ENCODE measurements around the gene KRTAP17-1.
"Not testable (repeated sequence)": the region's sequence is repeated elsewhere in the genome, so short reads cannot be mapped to it uniquely, and the experiment has no call there.

The KRTAP17-1 gene

GRCh38 chr17:41301916-41302901 lies 13.3 kb downstream of the KRTAP17-1 start, which contains the start of gene KRTAP29-1:
TSS of gene KRTAP29-1 (minus strand) at chr17:41302851. CDS start at chr17:41302851, 0 bp downstream.
- DNase-seq = no peak

- DNase-seq = no peak
Observed at GRCh38 chr17:41301204-41301790, 14.2 kb downstream of the KRTAP17-1 start.

GRCh38 chr17:41298458-41299135 lies 16.9 kb downstream of the KRTAP17-1 start:
- DNase-seq = no peak

DNA sequence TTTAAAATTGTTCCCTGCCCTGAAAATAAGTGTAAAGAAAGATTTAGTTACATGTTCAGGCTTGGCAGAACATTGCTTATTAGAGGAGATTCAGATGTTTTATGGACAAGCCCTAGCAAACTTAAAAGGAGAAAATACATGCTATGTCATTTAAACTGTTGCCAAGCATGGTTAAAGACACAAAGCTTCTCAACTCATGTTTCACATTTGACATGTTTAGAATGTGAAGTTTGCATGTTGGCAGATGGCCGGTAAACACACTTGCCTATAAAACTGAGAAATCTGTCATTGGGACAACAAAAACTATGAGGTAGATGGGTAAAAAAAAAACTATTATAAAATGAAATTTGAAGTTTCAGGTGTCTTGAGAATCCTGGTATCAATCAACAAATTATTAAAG lies 18.7 kb downstream of the KRTAP17-1 start:
- no peak for DNase-seq

DNA sequence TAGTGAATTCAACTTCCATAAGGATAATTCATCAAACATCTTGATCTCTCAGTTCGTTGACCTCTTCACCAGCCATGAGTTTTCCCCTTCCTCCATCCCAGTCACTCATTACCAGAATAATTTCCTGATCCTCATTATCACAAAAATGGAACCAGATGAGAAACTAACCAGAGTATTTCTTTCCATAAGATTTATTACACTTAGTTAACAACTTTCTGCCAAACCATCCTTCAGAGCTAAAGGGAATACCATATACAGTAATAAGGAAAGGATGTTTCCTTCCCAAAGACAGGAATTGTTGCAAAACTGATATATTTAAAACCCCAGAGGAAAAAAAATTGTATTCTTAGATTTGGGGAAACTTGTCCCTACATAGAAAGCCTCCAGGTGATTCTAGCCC lies 21.5 kb downstream of the KRTAP17-1 start:
- DNase-seq = no peak

DNA sequence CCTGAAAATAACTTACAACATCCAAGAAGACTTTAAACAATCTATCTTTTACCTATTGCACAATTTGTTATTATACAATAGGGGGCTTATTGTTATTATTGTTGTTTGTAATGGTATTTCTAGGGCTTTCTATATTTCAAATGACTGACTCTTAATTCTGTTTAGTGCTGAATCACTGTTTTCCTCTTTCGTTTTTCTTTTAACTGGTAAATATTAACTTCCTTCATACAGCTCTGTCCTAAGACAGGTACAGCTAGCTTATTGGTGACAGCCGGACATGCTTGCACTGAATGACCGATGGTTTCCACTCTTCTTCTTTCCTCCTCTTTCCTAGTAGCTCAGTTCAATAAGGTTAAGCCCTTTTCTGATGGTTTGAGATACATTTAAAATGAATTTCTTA lies 28.5 kb downstream of the KRTAP17-1 start:
- DNase-seq = no peak

DNA sequence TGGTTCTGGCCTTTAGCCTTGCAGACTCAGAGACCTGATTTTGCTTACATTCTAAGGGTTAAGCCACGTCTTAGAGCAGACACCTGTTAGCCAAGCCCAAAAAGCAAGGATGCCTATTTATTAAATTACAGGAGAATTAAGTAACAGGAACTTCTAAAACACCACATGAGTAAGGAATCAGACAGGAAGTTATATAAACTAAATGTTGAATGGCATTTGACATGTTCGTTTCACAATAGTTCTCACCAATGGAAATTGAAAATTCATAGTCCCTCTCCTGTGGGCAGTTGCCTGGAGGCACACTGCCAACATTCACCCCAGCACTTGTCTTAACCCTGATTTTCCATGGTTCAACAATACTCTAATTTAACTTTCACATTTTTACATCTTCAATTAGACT lies 31.0 kb downstream of the KRTAP17-1 start:
- no peak for DNase-seq

GRCh38 chr17:41284043-41284442 lies 31.5 kb downstream of the KRTAP17-1 start:
- DNase-seq = no peak

- DNase-seq = no peak
Observed at GRCh38 chr17:41278176-41278955, 37.1 kb downstream of the KRTAP17-1 start.

GRCh38 chr17:41275648-41276190 lies 39.8 kb downstream of the KRTAP17-1 start, which contains the start of gene KRTAP9-7:
TSS of gene KRTAP9-7 (plus strand) at chr17:41275698. CDS start at chr17:41275698, 0 bp downstream.
- not testable (repeated sequence) for DNase-seq

GRCh38 chr17:41271858-41272257 lies 43.7 kb downstream of the KRTAP17-1 start:
- DNase-seq = no peak

- not testable (repeated sequence) for DNase-seq
Observed at GRCh38 chr17:41271323-41271722, 44.2 kb downstream of the KRTAP17-1 start.

GRCh38 chr17:41267711-41268110 lies 47.8 kb downstream of the KRTAP17-1 start:
- DNase-seq = no peak

DNA sequence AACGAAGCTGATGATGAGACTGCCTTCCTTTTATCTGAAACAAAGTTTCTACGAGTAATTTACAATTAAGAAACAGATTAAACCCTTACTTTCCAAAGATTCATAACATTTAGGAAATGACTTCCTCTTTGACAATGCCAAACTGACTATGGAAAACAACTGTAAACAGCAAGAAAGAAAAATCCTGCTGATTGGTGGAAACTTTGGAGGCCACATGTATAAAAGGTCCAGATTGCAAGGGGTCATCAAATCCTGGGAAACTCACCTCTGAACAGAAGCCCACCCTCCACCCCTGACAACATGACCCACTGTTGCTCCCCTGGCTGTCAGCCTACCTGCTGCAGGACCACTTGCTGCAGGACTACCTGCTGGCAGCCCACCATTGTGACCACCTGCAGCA lies 50.4 kb downstream of the KRTAP17-1 start, which contains the start of gene KRTAP9-6:
Gene KRTAP9-6, plus strand, starts transcription at position 301 of the 400 bp plus-strand sequence. Its CDS starts 0 bp downstream, at position 301.
- no peak for DNase-seq
